K562 (cell line): ENCODE results near the gene DNM1. TPM values are rescaled to one million over a fixed set of nuclear protein-coding genes. Genes with fewer than 3 reads are reported as not detected.

Experiments used
- ATAC-seq: fragments of 200-7000 bp; cut with Tn5 transposase; 3 replicates; pipeline ENCODE4 v1.9.1; 2020; ENCODE audit warnings: moderate library complexity
- BruUV-seq: library from RNA; stranded (reverse); fragments of 400-500 nt; replicated peaks from 2 replicates; lab custom pipeline; 2021; lab: Mats Ljungman, UMichigan
- CTCF ChIA-PET: fragments of 300-600 bp; formaldehyde crosslinking; extraction: SDS; loops from one replicate; lab custom pipeline; 2021; ENCODE audit warnings: low intra/inter-chr PET ratio; lab: Yijun Ruan, JAX
- POLR2A ChIA-PET: fragments of 300-600, 350-650 bp; sonication (Branson Sonifier 250); formaldehyde crosslinking; extraction: SDS; loops from one replicate; lab custom pipeline; 2021; ENCODE audit warnings: antibody characterized with exemption, inconsistent platforms; lab: Yijun Ruan, JAX
- DNase-seq, 4 experiments: peaks; one replicate each; pipeline versions ENCODE4 v3.0.0 to v3.0.0-alpha.2; 2011 to 2018; ENCODE audit warnings: low spot score in 3 of 4, mixed read lengths in 3 of 4; ENCODE audit errors: extremely low read depth in 1 of 4
- FAIRE-seq: peaks from 2 replicates; lab custom pipeline; 2011; peaks lifted over from hg19 to GRCh38; lab: Jason Lieb, UNC
- H2AFZ ChIP-seq: 2 replicates; pipeline ENCODE4 v1.6.0; 2011; ENCODE audit warnings: low read depth, low read length, control low read depth, inconsistent platforms
- H3K27ac ChIP-seq: fragments of 200-600 bp; 3 replicates; pipeline ENCODE4 v1.8.0; 2011; ENCODE audit warnings: low read depth, mild to moderate bottlenecking, control low read depth, inconsistent platforms, low read length, moderate library complexity, mixed read lengths; ENCODE audit errors: extremely low read depth
- H3K27me3 ChIP-seq, 2 experiments: fragments of 300-600 bp in 1 of 2; 2 replicates in 1 of 2; 3 replicates in 1 of 2; pipeline versions ENCODE4 v1.6.0 to v1.8.0; 2011; ENCODE audit warnings: inconsistent platforms in 2 of 2, low read length in 2 of 2, mild to moderate bottlenecking in 1 of 2, mixed read lengths in 1 of 2, moderate library complexity in 1 of 2; ENCODE audit not compliant: control insufficient read depth in 2 of 2, insufficient read depth in 2 of 2
- H3K36me3 ChIP-seq: fragments of 300-600 bp; 3 replicates; pipeline ENCODE4 v1.8.0; 2011; ENCODE audit warnings: mild to moderate bottlenecking, low read length, inconsistent platforms; ENCODE audit not compliant: control insufficient read depth, insufficient read depth
- H3K4me1 ChIP-seq, 2 experiments: fragments of 200-600 bp in 1 of 2; replicated peaks in 1 of 2; 2 replicates in 1 of 2; 3 replicates in 1 of 2; pipeline versions ENCODE4 v1.5.1 to v1.8.0; 2011; ENCODE audit warnings: inconsistent platforms in 2 of 2, low read length in 2 of 2, mild to moderate bottlenecking in 1 of 2, mixed read lengths in 1 of 2, moderate library complexity in 1 of 2; ENCODE audit not compliant: control insufficient read depth in 2 of 2, insufficient read depth in 2 of 2
- H3K4me2 ChIP-seq: 2 replicates; pipeline ENCODE4 v1.6.1; 2011; ENCODE audit warnings: low read length, control low read depth, inconsistent platforms, mixed read lengths; ENCODE audit not compliant: insufficient read depth
- H3K4me3 ChIP-seq: fragments of 200-600 bp; sonication (generic), shearing (Covaris generic); 2 replicates; pipeline ENCODE4 v1.5.1; 2016; ENCODE audit warnings: control low read depth, inconsistent platforms
- H3K79me2 ChIP-seq: fragments of 200-600 bp; 3 replicates; pipeline ENCODE4 v1.8.0; 2011; ENCODE audit warnings: low read length, inconsistent platforms; ENCODE audit not compliant: control insufficient read depth, insufficient read depth
- H3K9ac ChIP-seq, 2 experiments: 2 replicates each; pipeline versions ENCODE4 v1.6.0 to v1.6.1; 2011; ENCODE audit warnings: low read depth in 2 of 2, low read length in 2 of 2, control low read depth in 1 of 2, inconsistent platforms in 1 of 2, mild to moderate bottlenecking in 1 of 2, mixed read lengths in 1 of 2; ENCODE audit not compliant: insufficient read depth in 1 of 2
- H3K9me1 ChIP-seq: one replicate; pipeline ENCODE4 v1.6.0; 2011; ENCODE audit warnings: inconsistent platforms, mild to moderate bottlenecking, low read length, moderate library complexity; ENCODE audit not compliant: control insufficient read depth, insufficient read depth
- H3K9me3 ChIP-seq: replicated peaks from 2 replicates; pipeline ENCODE4 v1.5.1; 2011; ENCODE audit warnings: low read depth, low read length, inconsistent platforms; ENCODE audit not compliant: control insufficient read depth, insufficient read depth
- H4K20me1 ChIP-seq: replicated peaks from 2 replicates; pipeline ENCODE4 v1.6.1; 2011; ENCODE audit warnings: low read length, inconsistent platforms, mixed read lengths; ENCODE audit not compliant: control insufficient read depth, insufficient read depth
- SIX5 ChIP-seq, 2 experiments: IDR thresholded peaks; 2 replicates each; pipeline ENCODE4 v1.6.1; 2011; ENCODE audit warnings: low read length in 2 of 2, borderline replicate concordance in 1 of 2, low read depth in 1 of 2, mild to moderate bottlenecking in 1 of 2, moderate library complexity in 1 of 2; ENCODE audit not compliant: insufficient read depth in 1 of 2
- WGBS: fragments of 100-300 bp; shearing (Covaris generic); methylation state at CpG from one replicate; pipeline ENCODE4 v1.1.6; 2016; ENCODE audit warnings: low coverage, mixed read lengths; ENCODE audit not compliant: insufficient coverage; ENCODE audit errors: missing lambda C conversion rate; 5-methylcytosine and 5-hydroxymethylcytosine counted together
- in situ Hi-C: fragments of 300-500 bp; cut with MboI; formaldehyde crosslinking; loops from 4 replicates; pipeline ENCODE4 v1.15.0; 2018; ENCODE audit warnings: inconsistent platforms, mixed read lengths
- intact Hi-C: fragments of 100-400 bp; cut with micrococcal nuclease; formaldehyde crosslinking; loops from 2 replicates; pipeline ENCODE4 v1.14.2; 2022
- polyA plus RNA-seq, 8 experiments: library from polyadenylated mRNA; depleted of rRNA in 4 of 8; stranded (reverse) in 5 of 8; unstranded in 3 of 8; fragments of >200 nt; fragmentation: Nextera tagmentation in 2 of 8; fragmentation: Illumina TruSeq in 1 of 8; extraction: Ambion mirVana in 2 of 8; extraction: Trizol in 1 of 8; gene quantifications; 2 replicates each; pipeline versions ENCODE4 v1.2.1 to v1.2.3, GENCODE V29; 2011 to 2014; ENCODE audit warnings: inconsistent platforms in 1 of 8, missing spikeins in 1 of 8
- total RNA-seq, 7 experiments: library from RNA; depleted of rRNA in 6 of 7; stranded (reverse); fragments of >200 nt in 6 of 7; fragmentation: Illumina TruSeq in 2 of 7; extraction: Trizol in 2 of 7; gene quantifications; 2 replicates each; pipeline versions ENCODE4 v1.2.1 to v1.2.3, GENCODE V29; 2011 to 2021; ENCODE audit warnings: low replicate concordance in 1 of 7
- TF ChIP-seq, protein P1 (sequence below), 2 experiments: fragments of 450-650 bp in 1 of 2; IDR thresholded peaks; 2 replicates each; pipeline ENCODE4 v1.6.1; 2011 to 2017; ENCODE audit warnings: low read depth in 2 of 2, antibody characterized with exemption in 1 of 2, borderline replicate concordance in 1 of 2, low read length in 1 of 2, mild to moderate bottlenecking in 1 of 2, mixed read lengths in 1 of 2; ENCODE audit not compliant: control insufficient read depth in 1 of 2

Gene DNM1
- total and polyA plus RNA-seq, 9 of the 15 experiments (the other 6 are each of a cell fraction or from before 2014, with no cell fraction given) = 0.39 to 23.1 (median 9.1) TPM

DNA sequence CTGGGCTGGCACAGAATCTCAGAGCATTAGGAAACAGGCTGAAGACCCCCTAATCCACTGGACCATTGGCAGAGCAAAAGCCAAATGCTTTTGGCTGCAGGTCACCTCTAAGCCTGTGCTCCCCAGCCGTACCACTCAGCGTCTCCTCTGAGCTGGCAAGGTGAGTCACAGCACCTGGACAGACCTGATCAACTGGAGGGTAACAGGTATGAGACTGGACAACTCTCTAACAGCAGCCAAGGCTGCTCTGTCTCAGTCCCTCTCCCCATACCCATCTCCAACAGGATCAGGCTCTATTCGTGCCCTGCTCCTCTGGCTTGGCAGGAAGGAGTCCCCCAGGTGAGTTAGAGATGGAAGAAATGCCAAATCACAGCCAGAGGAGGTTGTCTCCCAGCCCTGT is 67.9 kb downstream of the DNM1 start:
- no peak overlapping the region for H3K4me3 ChIP-seq
- intact Hi-C loops (loop anchor here (10.0 kb wide), 2 partner anchors 146 to 414 kb away; partner anchors contain the start of genes PTGES2 and SET), in situ Hi-C loops (no loop called here)
- WGBS = 81% methylated on average over 3 of the region's 3 CpGs
- FAIRE-seq (no peak), DNase-seq (no peak), ATAC-seq (no peak)
- 0 out of 4 replicates have a peak, but pooled peaks of 1 of the 2 experiments have one; percentile 2 for TF ChIP-seq SIX5 (IDR thresholded peaks at IDR 0.05; ENCODE audit: borderline replicate concordance in 1 of 2, insufficient read depth in 1 of 2, low read depth in 1 of 2, low read length in 2 of 2)
- TF ChIP-seq, protein P1, sequence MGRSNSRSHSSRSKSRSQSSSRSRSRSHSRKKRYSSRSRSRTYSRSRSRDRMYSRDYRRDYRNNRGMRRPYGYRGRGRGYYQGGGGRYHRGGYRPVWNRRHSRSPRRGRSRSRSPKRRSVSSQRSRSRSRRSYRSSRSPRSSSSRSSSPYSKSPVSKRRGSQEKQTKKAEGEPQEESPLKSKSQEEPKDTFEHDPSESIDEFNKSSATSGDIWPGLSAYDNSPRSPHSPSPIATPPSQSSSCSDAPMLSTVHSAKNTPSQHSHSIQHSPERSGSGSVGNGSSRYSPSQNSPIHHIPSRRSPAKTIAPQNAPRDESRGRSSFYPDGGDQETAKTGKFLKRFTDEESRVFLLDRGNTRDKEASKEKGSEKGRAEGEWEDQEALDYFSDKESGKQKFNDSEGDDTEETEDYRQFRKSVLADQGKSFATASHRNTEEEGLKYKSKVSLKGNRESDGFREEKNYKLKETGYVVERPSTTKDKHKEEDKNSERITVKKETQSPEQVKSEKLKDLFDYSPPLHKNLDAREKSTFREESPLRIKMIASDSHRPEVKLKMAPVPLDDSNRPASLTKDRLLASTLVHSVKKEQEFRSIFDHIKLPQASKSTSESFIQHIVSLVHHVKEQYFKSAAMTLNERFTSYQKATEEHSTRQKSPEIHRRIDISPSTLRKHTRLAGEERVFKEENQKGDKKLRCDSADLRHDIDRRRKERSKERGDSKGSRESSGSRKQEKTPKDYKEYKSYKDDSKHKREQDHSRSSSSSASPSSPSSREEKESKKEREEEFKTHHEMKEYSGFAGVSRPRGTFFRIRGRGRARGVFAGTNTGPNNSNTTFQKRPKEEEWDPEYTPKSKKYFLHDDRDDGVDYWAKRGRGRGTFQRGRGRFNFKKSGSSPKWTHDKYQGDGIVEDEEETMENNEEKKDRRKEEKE (IDR thresholded peaks at IDR 0.05; ENCODE audit: borderline replicate concordance in 1 of 2, control insufficient read depth in 1 of 2, low read depth in 2 of 2, low read length in 1 of 2) = no peak
- ChIA-PET CTCF (no interaction called here), POLR2A (interaction anchor here (0.9 to 4.6 kb wide), 5 partner anchors 13 to 81 kb away, joined by 3 to 37 read pairs (median 3); no protein-coding TSS in a partner anchor)
- H3K4me2 ChIP-seq = no peak overlapping the region
- peaks cover 27% of the 10 kb centered on the region for H3K79me2 ChIP-seq
- H3K36me3 ChIP-seq = peaks cover 81% of the 10 kb centered on the region
- peaks cover 3% of the 10 kb centered on the region; the same call in 1 of the 2 replicates for H4K20me1 ChIP-seq
- H3K9me1 ChIP-seq = peaks cover 11% of the 10 kb centered on the region
- H2AFZ ChIP-seq = no peak overlapping the region
- H3K27me3 ChIP-seq = no peaks in the 10 kb centered on the region
- no peaks in the 10 kb centered on the region for H3K9me3 ChIP-seq
- BruUV-seq = no TSS peak
- peak overlapping the region in 1 of 2 experiments; percentile 55; a peak in 1 of 4 replicates for H3K9ac ChIP-seq
- H3K4me1 ChIP-seq = peaks cover 12 to 13% of the 10 kb centered on the region in 2 experiments; a peak in 4 of 5 replicates
- no peak overlapping the region for H3K27ac ChIP-seq
